A549 (cell line): Measurements from ENCODE around the gene PTPRN2. TPM values are rescaled to one million over a fixed set of nuclear protein-coding genes. Genes with fewer than 3 reads are reported as not detected.

ENCODE experiments used
- ATAC-seq, 2 experiments: fragments of 200-7000 bp in 1 of 2; fragments of >200 bp in 1 of 2; cut with Nextera tagmentation in 1 of 2; cut with Tn5 transposase in 1 of 2; 3 replicates each; pipeline versions ENCODE4 v1.8.0 to v1.9.1; 2018 to 2020; ENCODE audit warnings: mild to moderate bottlenecking in 1 of 2, moderate library complexity in 1 of 2
- CTCF ChIA-PET: fragments of 300-600 bp; sonication (Branson Sonifier 250); formaldehyde crosslinking; extraction: SDS; loops from one replicate; lab custom pipeline; 2021; ENCODE audit warnings: antibody characterized with exemption, inconsistent platforms; lab: Yijun Ruan, JAX
- POLR2A ChIA-PET: fragments of 350-600 bp; formaldehyde crosslinking; extraction: SDS; loops from one replicate; lab custom pipeline; 2021; ENCODE audit warnings: antibody characterized with exemption, inconsistent platforms; lab: Yijun Ruan, JAX
- DNase-seq, 2 experiments: peaks; one replicate each; pipeline versions ENCODE4 v3.0.0 to v3.0.0-alpha.2; 2011 to 2016; ENCODE audit warnings: low read depth in 1 of 2, low spot score in 1 of 2
- FAIRE-seq: peaks from 2 replicates; lab custom pipeline; 2011; peaks lifted over from hg19 to GRCh38; lab: Jason Lieb, UNC
- H3K27ac ChIP-seq, 2 experiments: fragments of >200 bp; sonication (Bioruptor Twin); formaldehyde crosslinking; 3 replicates each; pipeline ENCODE4 v1.5.1; 2016 to 2017
- H3K4me1 ChIP-seq: fragments of >200 bp; sonication (Bioruptor Twin); formaldehyde crosslinking; 3 replicates; pipeline ENCODE4 v1.6.1; 2016
- H3K4me2 ChIP-seq: fragments of >200 bp; sonication (Bioruptor Twin); formaldehyde crosslinking; 3 replicates; pipeline ENCODE4 v1.6.1; 2016
- H3K4me3 ChIP-seq: fragments of >200 bp; sonication (Bioruptor Twin); formaldehyde crosslinking; 3 replicates; pipeline ENCODE4 v1.5.1; 2016
- H3K9me3 ChIP-seq: fragments of >200 bp; sonication (Bioruptor Twin); formaldehyde crosslinking; 3 replicates; pipeline ENCODE4 v1.6.1; 2016
- BHLHE40 ChIP-seq: IDR thresholded peaks from 2 replicates; pipeline ENCODE4 v1.6.1; 2012; ENCODE audit warnings: low read depth, low read length, inconsistent platforms
- CHD2 ChIP-seq: fragments of 150-350 bp; IDR thresholded peaks from 2 replicates; pipeline ENCODE4 v1.6.1; 2014; ENCODE audit warnings: low read length; ENCODE audit not compliant: partially characterized antibody
- CHD4 ChIP-seq: fragments of 200-600 bp; sonication (generic); IDR thresholded peaks from 2 replicates; pipeline ENCODE4 v1.6.1; 2016; ENCODE audit warnings: antibody characterized with exemption, mild to moderate bottlenecking, borderline replicate concordance
- EHF ChIP-seq: fragments of 250-450 bp; sonication (Bioruptor Pico); IDR thresholded peaks from 2 replicates; pipeline ENCODE4 v1.5.0; 2020; ENCODE audit warnings: mild to moderate bottlenecking
- ESRRA ChIP-seq: fragments of 150-350 bp; IDR thresholded peaks from 2 replicates; pipeline ENCODE4 v1.6.1; 2014; ENCODE audit warnings: mild to moderate bottlenecking, low read length, borderline replicate concordance
- HEYL ChIP-seq: fragments of 250-450 bp; sonication (Bioruptor Pico); IDR thresholded peaks from 2 replicates; pipeline ENCODE4 v1.8.0; 2021; ENCODE audit warnings: mild to moderate bottlenecking, moderate library complexity
- HOXA7 ChIP-seq: fragments of 250-450 bp; sonication (Bioruptor Pico); IDR thresholded peaks from 2 replicates; pipeline ENCODE4 v1.5.0; 2020; ENCODE audit warnings: mild to moderate bottlenecking, moderate library complexity
- JUNB ChIP-seq: fragments of >200 bp; sonication (Bioruptor Twin); formaldehyde crosslinking; IDR thresholded peaks from 2 replicates; pipeline ENCODE4 v1.6.1; 2016
- KDM1A ChIP-seq: fragments of 200-600 bp; sonication (generic); IDR thresholded peaks from 2 replicates; pipeline ENCODE4 v1.6.1; 2016; ENCODE audit warnings: low read depth, mild to moderate bottlenecking
- MYC ChIP-seq: IDR thresholded peaks from 2 replicates; pipeline ENCODE4 v1.6.1; 2012; ENCODE audit warnings: mild to moderate bottlenecking, inconsistent platforms, low read length, improper control_type of control experiment, borderline replicate concordance
- NFE2L2 ChIP-seq: fragments of 150-350 bp; conservative IDR thresholded peaks from 2 replicates; pipeline ENCODE4 v1.6.1; 2014; ENCODE audit warnings: low read length
- NR3C1 ChIP-seq: fragments of >200 bp; sonication (Bioruptor Twin); formaldehyde crosslinking; IDR thresholded peaks from 3 replicates; pipeline ENCODE4 v1.6.1; 2017
- POLR2A ChIP-seq: IDR thresholded peaks from 2 replicates; pipeline ENCODE4 v1.6.1; 2012; ENCODE audit warnings: mild to moderate bottlenecking, low read length
- RAD21 ChIP-seq, 2 experiments: fragments of >200 bp in 1 of 2; sonication (Bioruptor Twin) in 1 of 2; formaldehyde crosslinking in 1 of 2; IDR thresholded peaks in 1 of 2; conservative IDR thresholded peaks in 1 of 2; 2 replicates in 1 of 2; 3 replicates in 1 of 2; pipeline ENCODE4 v1.6.1; 2012 to 2018; ENCODE audit warnings: inconsistent platforms in 1 of 2
- RARB ChIP-seq: fragments of 250-450 bp; sonication (Bioruptor Pico); IDR thresholded peaks from 2 replicates; pipeline ENCODE4 v1.8.0; 2021; ENCODE audit warnings: mild to moderate bottlenecking, moderate library complexity
- RCOR1 ChIP-seq: fragments of 150-350 bp; IDR thresholded peaks from 2 replicates; pipeline ENCODE4 v1.6.1; 2014; ENCODE audit warnings: antibody characterized with exemption, low read length, low read depth
- RFX5 ChIP-seq: fragments of 450-650 bp; IDR thresholded peaks from 2 replicates; pipeline ENCODE4 v1.7.1; 2014; ENCODE audit warnings: antibody characterized with exemption, mild to moderate bottlenecking, moderate library complexity
- SMC3 ChIP-seq: fragments of >200 bp; sonication (Bioruptor Twin); formaldehyde crosslinking; IDR thresholded peaks from 3 replicates; pipeline ENCODE4 v1.6.1; 2018; ENCODE audit warnings: inconsistent platforms
- SREBF2 ChIP-seq: fragments of 450-650 bp; IDR thresholded peaks from 2 replicates; pipeline ENCODE4 v1.6.1; 2014; ENCODE audit warnings: mild to moderate bottlenecking, moderate library complexity
- ZC3H11A ChIP-seq: fragments of 450-650 bp; IDR thresholded peaks from 2 replicates; pipeline ENCODE4 v1.6.1; 2014; ENCODE audit warnings: antibody characterized with exemption, mild to moderate bottlenecking
- ZFP36 ChIP-seq: fragments of 450-650 bp; IDR thresholded peaks from 2 replicates; pipeline ENCODE4 v1.6.1; 2014; ENCODE audit warnings: borderline replicate concordance; ENCODE audit not compliant: partially characterized antibody
- WGBS: methylation state at CpG from one replicate; pipeline ENCODE4 v1.1.6; 2017; ENCODE audit errors: missing lambda C conversion rate; 5-methylcytosine and 5-hydroxymethylcytosine counted together
- polyA plus RNA-seq, 4 experiments: library from polyadenylated mRNA; depleted of rRNA in 3 of 4; stranded (reverse); fragments of >200 nt; fragmentation: RNase III in 1 of 4; extraction: RNeasy Plus Mini Kit Qiagen cat#74134 plus additional on column Dnase treatment in 1 of 4; gene quantifications; 2 replicates in 3 of 4; 3 replicates in 1 of 4; pipeline ENCODE4 v1.2.3, GENCODE V29; 2011 to 2017
- TF ChIP-seq, protein P1 (sequence below): IDR thresholded peaks from 2 replicates; pipeline ENCODE4 v1.6.1; 2012
- TF ChIP-seq, protein P2 (sequence below): fragments of 250-450 bp; sonication (Bioruptor Pico); IDR thresholded peaks from 2 replicates; pipeline ENCODE4 v1.5.0; 2020; ENCODE audit warnings: low read depth, mild to moderate bottlenecking, moderate library complexity
- TF ChIP-seq, protein P3 (sequence below): IDR thresholded peaks from 2 replicates; pipeline ENCODE4 v1.6.1; 2012; ENCODE audit warnings: low read depth, borderline replicate concordance
- TF ChIP-seq, protein P4 (sequence below): fragments of >200 bp; sonication (Bioruptor Twin); formaldehyde crosslinking; IDR thresholded peaks from 2 replicates; pipeline ENCODE4 v1.6.1; 2016
- TF ChIP-seq, protein P5 (sequence below): IDR thresholded peaks from 2 replicates; pipeline ENCODE4 v1.6.1; 2012

Gene PTPRN2
- polyA plus RNA-seq, 2 of the 4 experiments (the other 2 are of a cell fraction) = 0.41 to 1.2 TPM

DNA sequence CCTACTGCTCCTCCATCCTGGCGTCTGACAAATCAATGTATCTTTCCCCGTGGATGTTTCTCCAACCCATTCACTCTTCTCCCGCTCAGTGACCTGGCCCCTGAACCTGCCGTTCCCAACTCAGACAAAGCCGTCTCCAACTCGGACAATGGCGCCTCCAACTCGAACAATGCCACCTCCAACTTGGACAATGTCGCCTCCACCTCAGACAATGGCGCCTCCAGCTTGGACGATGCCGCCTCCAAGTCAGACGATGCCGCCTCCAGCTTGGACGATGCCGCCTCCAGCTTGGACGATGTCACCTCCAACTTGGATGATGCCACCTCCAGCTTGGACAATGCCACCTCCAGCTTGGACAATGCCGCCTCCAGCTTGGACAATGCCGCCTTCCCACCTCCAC, 642.2 kb downstream of the PTPRN2 start:
- Histone ChIP-seq H3K4me2 (no peak overlapping the region), H3K4me1 (no peaks in the 10 kb centered on the region), H3K27ac (no peak overlapping the region), H3K4me3 (no peak overlapping the region), H3K9me3 (peaks cover 22% of the 10 kb centered on the region; the same call in 2 of the 3 replicates)
- CTCF ChIA-PET = interaction anchor here (0.9 kb wide), 1 partner anchor 9 kb away, joined by 3 read pairs; no protein-coding TSS in a partner anchor
- TF ChIP-seq MYC (no peak), NR3C1 (no peak), ESRRA (no peak), KDM1A (no peak), SREBF2 (no peak), RFX5 (no peak), NFE2L2 (no peak), HOXA7 (CRISPR knock-in tag) (no peak), SMC3 (no peak), ZFP36 (no peak), ZC3H11A (no peak), HEYL (CRISPR knock-in tag) (no peak), POLR2A (no peak), CHD2 (no peak)
- TF ChIP-seq, protein P1, sequence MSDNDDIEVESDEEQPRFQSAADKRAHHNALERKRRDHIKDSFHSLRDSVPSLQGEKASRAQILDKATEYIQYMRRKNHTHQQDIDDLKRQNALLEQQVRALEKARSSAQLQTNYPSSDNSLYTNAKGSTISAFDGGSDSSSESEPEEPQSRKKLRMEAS = no peak
- TF ChIP-seq, protein P2, sequence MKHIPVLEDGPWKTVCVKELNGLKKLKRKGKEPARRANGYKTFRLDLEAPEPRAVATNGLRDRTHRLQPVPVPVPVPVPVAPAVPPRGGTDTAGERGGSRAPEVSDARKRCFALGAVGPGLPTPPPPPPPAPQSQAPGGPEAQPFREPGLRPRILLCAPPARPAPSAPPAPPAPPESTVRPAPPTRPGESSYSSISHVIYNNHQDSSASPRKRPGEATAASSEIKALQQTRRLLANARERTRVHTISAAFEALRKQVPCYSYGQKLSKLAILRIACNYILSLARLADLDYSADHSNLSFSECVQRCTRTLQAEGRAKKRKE (CRISPR knock-in tag) = no peak
- TF ChIP-seq, protein P3, sequence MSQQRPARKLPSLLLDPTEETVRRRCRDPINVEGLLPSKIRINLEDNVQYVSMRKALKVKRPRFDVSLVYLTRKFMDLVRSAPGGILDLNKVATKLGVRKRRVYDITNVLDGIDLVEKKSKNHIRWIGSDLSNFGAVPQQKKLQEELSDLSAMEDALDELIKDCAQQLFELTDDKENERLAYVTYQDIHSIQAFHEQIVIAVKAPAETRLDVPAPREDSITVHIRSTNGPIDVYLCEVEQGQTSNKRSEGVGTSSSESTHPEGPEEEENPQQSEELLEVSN = no peak
- POLR2A ChIA-PET = no interaction called here
- 49% methylated on average over 14 of the region's 19 CpGs for WGBS
- FAIRE-seq = no peak
- ATAC-seq = no peak
- DNase-seq = no peak

DNA sequence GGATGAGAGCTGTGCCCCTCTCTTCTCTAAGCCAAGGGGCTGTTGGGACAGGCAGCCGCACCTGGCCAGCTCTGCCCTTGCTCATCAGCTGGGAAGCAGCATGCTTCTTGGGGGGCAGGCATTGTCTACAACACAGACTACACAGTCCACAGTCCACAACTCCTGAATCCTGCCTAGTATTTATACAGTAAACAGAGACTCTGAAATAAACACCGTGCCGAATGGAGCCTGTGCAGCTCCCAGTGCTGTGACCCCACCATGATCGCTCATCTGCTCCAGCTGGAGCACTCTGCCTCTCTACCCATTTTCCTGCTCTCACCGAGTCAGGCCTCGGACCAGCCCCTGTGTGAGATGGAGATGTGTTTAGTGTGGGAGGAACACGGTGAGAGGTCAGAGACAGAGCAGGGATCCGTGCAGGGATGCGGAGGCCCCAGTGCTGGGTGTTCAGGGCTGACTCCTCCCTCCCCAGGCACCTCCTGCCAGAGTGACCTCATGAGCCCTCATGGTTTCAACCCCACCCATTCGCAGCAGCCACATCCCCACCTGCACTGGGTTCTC, 642.8 kb downstream of the PTPRN2 start:
- DNase-seq = no peak
- Histone ChIP-seq H3K27ac (no peak overlapping the region), H3K4me1 (no peaks in the 10 kb centered on the region), H3K4me3 (no peak overlapping the region), H3K4me2 (no peak overlapping the region), H3K9me3 (peaks cover 22% of the 10 kb centered on the region; the same call in 2 of the 3 replicates)
- WGBS = 37% methylated on average over 9 of the region's 10 CpGs
- TF ChIP-seq, protein P2 (CRISPR knock-in tag) = no peak
- no peak for TF ChIP-seq RCOR1
- no peak for TF ChIP-seq NFE2L2
- TF ChIP-seq JUNB = no peak
- TF ChIP-seq, protein P4, sequence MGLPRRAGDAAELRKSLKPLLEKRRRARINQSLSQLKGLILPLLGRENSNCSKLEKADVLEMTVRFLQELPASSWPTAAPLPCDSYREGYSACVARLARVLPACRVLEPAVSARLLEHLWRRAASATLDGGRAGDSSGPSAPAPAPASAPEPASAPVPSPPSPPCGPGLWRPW = no peak
- TF ChIP-seq, protein P5, sequence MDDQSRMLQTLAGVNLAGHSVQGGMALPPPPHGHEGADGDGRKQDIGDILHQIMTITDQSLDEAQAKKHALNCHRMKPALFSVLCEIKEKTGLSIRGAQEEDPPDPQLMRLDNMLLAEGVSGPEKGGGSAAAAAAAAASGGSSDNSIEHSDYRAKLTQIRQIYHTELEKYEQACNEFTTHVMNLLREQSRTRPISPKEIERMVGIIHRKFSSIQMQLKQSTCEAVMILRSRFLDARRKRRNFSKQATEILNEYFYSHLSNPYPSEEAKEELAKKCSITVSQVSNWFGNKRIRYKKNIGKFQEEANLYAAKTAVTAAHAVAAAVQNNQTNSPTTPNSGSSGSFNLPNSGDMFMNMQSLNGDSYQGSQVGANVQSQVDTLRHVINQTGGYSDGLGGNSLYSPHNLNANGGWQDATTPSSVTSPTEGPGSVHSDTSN = no peak
- TF ChIP-seq RARB (CRISPR knock-in tag) = no peak
- no peak for TF ChIP-seq RAD21 (conservative IDR thresholded peaks at IDR 0.05 in 1 of 2, IDR thresholded peaks at IDR 0.05 in 1 of 2)
- TF ChIP-seq, protein P3 = no peak
- no peak for TF ChIP-seq SREBF2
- no peak for TF ChIP-seq EHF (CRISPR knock-in tag)
- TF ChIP-seq BHLHE40 = no peak
- TF ChIP-seq ZFP36 = no peak
- no peak for TF ChIP-seq CHD4
- no peak for ATAC-seq
- FAIRE-seq = no peak
- ChIA-PET CTCF (no interaction called here), POLR2A (no interaction called here)
